Measurements from ENCODE around the gene FAM219A. TPM values are rescaled to one million over a fixed set of nuclear protein-coding genes. Genes with fewer than 3 reads are reported as not detected.
"Not testable (repeated sequence)": the region's sequence is repeated elsewhere in the genome, so short reads cannot be mapped to it uniquely, and the experiment has no call there.

The FAM219A gene
- total RNA-seq, 1 experiment from 2014 or later = 13.0 TPM

DNA sequence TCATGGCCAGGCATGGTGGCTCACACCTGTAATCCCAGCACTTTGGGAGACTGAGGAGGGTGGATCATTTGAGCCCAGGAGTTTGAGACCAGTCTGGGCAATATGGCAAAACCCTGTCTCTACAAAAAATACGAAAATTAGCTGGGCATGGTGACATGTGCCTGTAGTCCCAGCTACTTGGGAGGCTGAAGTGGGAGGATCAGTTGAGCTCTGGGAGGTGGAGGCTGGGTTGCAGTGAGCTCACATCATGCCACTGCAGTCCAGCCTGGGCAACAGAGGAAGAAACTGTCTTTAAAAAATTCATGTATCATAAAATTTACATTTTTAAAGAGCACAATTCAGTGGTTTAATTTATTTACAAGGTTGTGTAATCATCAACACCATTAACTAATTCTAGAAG is 105.4 kb downstream of the FAM219A start:
- DNase-seq (ENCODE audit: low read depth) = not testable (repeated sequence)

DNA sequence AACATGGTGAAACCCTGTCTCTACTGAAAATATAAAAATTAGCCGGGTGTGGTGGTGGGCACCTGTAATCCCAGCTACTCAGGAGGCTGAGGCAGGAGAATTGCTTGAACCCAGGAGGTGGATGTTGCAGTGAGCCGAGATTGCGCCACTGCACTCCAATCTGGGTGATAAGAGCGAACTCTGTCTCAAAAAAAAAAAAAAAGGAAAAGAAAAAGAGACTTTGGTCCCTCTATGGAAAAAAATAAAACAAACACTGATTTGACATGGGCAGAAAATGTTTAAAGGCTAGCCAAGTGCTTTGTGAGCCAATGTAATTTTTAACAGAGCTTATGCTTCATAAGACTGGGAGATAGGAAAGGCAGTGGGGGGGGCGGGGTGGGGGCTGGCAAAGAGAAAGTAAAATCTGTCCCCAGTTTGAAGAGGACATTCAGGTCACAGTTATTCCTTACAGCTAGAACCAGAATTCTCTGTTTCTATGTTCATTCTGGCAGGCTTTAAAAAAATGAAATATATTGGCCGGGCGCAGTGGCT is 106.2 kb downstream of the FAM219A start:
- not testable (repeated sequence) for DNase-seq (ENCODE audit: low read depth)

GRCh38 chr9:34349324-34349723 is 109.0 kb downstream of the FAM219A start:
- no peak for DNase-seq (ENCODE audit: low read depth)

Other genes starting within 250 kb of the FAM219A start
- 5.1 and 5.6 TPM in 2 replicates for gene KIF24, start 129.3 kb downstream of the FAM219A start, total RNA-seq (2014; rRNA removed)
- 21.5 and 30.6 TPM in 2 replicates for gene NUDT2, start 129.0 kb downstream of the FAM219A start, total RNA-seq (2014; rRNA removed)
- 1.2 and 1.5 TPM in 2 replicates for gene MYORG, start 81.7 kb downstream of the FAM219A start, total RNA-seq (2014; rRNA removed)
- not detected in 2 replicates for gene DNAI1, start 235 bp upstream of the FAM219A start, total RNA-seq (2014; rRNA removed)
- 0.29 TPM in 1 of 2 replicates, not detected in the other for gene ENHO, start 64.4 kb upstream of the FAM219A start, total RNA-seq (2014; rRNA removed)
- gene CNTFR, start 131.2 kb upstream of the FAM219A start, total RNA-seq (2014; rRNA removed) = not detected in 2 replicates
- 31.7 and 34.0 TPM in 2 replicates for gene RPP25L, start 153.5 kb upstream of the FAM219A start, total RNA-seq (2014; rRNA removed)
- gene DCTN3, start 161.9 kb upstream of the FAM219A start, total RNA-seq (2014; rRNA removed) = 63.4 and 105 TPM in 2 replicates
- gene ARID3C, start 170.5 kb upstream of the FAM219A start, total RNA-seq (2014; rRNA removed) = 0.34 and 0.45 TPM in 2 replicates
- gene SIGMAR1, start 179.2 kb upstream of the FAM219A start, total RNA-seq (2014; rRNA removed) = 222 and 273 TPM in 2 replicates
- 27.7 and 29.6 TPM in 2 replicates for gene GALT, start 188.1 kb upstream of the FAM219A start, total RNA-seq (2014; rRNA removed)
- gene IL11RA, start 193.6 kb upstream of the FAM219A start, total RNA-seq (2014; rRNA removed) = 15.7 and 19.9 TPM in 2 replicates
- gene CCL27, start 204.1 kb upstream of the FAM219A start, total RNA-seq (2014; rRNA removed) = not detected in 2 replicates
- not detected in 2 replicates for gene CCL19, start 232.7 kb upstream of the FAM219A start, total RNA-seq (2014; rRNA removed)